Activated CD8-positive, alpha-beta T cell treated with anti-CD3 and anti-CD28 coated beads for 36 hours (primary cell): ENCODE data around the gene ULK2. TPM values are rescaled to one million over a fixed set of nuclear protein-coding genes. Genes with fewer than 3 reads are reported as not detected.

Experiments
- ATAC-seq: fragments of 200-7000 bp; cut with Tn5 transposase; one replicate; pipeline ENCODE4 v1.10.0; 2021; ENCODE audit warnings: mild to moderate bottlenecking, moderate library complexity
- CTCF ChIA-PET: fragments of 350-600 bp; sonication (Branson Sonifier 250); formaldehyde crosslinking; loops from one replicate; lab custom pipeline; 2021; ENCODE audit warnings: antibody characterized with exemption; lab: Charles Lee
- POLR2A ChIA-PET: fragments of 350-600 bp; sonication (Branson Sonifier 250); formaldehyde crosslinking; loops from one replicate; lab custom pipeline; 2021; ENCODE audit warnings: antibody characterized with exemption; lab: Charles Lee
- DNase-seq: peaks from one replicate; pipeline ENCODE4 v3.0.0-alpha.2; 2020
- H3K27ac Mint-ChIP-seq: one replicate; pipeline ENCODE4 v1.8.0; 2021; ENCODE audit warnings: mild to moderate bottlenecking, mixed read lengths
- H3K27me3 Mint-ChIP-seq: one replicate; pipeline ENCODE4 v1.8.0; 2021; ENCODE audit warnings: mixed read lengths
- H3K36me3 Mint-ChIP-seq: one replicate; pipeline ENCODE4 v1.8.0; 2021; ENCODE audit warnings: low read depth, mixed read lengths
- H3K4me1 Mint-ChIP-seq: one replicate; pipeline ENCODE4 v1.8.0; 2021; ENCODE audit warnings: low read depth, mixed read lengths
- H3K4me3 Mint-ChIP-seq: one replicate; pipeline ENCODE4 v1.8.0; 2021; ENCODE audit warnings: mild to moderate bottlenecking, moderate library complexity, mixed read lengths
- H3K9me3 Mint-ChIP-seq: one replicate; pipeline ENCODE4 v1.8.0; 2021; ENCODE audit warnings: mixed read lengths
- CTCF ChIP-seq: fragments of 200-600 bp; IDR thresholded peaks from one replicate; pipeline ENCODE4 v1.8.0; 2022; ENCODE audit warnings: antibody characterized with exemption, mild to moderate bottlenecking
- intact Hi-C: fragments of 100-400 bp; cut with micrococcal nuclease; formaldehyde crosslinking; loops from one replicate; pipeline ENCODE4 v1.10.0; 2022
- total RNA-seq, 2 experiments: library from RNA; stranded (reverse); gene quantifications; one replicate each; pipeline ENCODE4 v1.2.3, GENCODE V29; 2021

Gene ULK2
- total RNA-seq, 2 experiments from 2014 or later, result 6.3 TPM

- CTCF ChIA-PET, result interaction anchor here (1.2 kb wide), 1 partner anchor 15 kb away, joined by 3 read pairs; no protein-coding TSS in a partner anchor
Measured at GRCh38 chr17:19750835-19751234, 116.9 kb downstream of the ULK2 start.

GRCh38 chr17:19750020-19750572 is 117.6 kb downstream of the ULK2 start:
- POLR2A ChIA-PET, result no interaction called here

More at GRCh38 chr17:19750835-19751234, 116.9 kb downstream of the ULK2 start:
- Mint-ChIP-seq H3K9me3 (no peaks in the 10 kb centered on the region), H3K27me3 (peaks cover 12% of the 10 kb centered on the region), H3K4me3 (no peak overlapping the region), H3K4me1 (peaks cover 11% of the 10 kb centered on the region), H3K27ac (no peak overlapping the region), H3K36me3 (no peaks in the 10 kb centered on the region)
- ATAC-seq (no peak), DNase-seq (no peak)
- intact Hi-C loops, result no loop called here
- POLR2A ChIA-PET, result no interaction called here
- no peak for TF ChIP-seq CTCF

GRCh38 chr17:19748807-19749193 is 118.9 kb downstream of the ULK2 start:
- no peak overlapping the region for H3K27ac Mint-ChIP-seq
- no peaks in the 10 kb centered on the region for H3K36me3 Mint-ChIP-seq
- intact Hi-C loops, result loop anchor here (5.0 kb wide), 1 partner anchor 111 kb away; no protein-coding TSS in a partner anchor
- no peak for ATAC-seq
- CTCF ChIA-PET, result interaction anchor here (1.9 kb wide), 1 partner anchor 18 kb away, joined by 6 read pairs; no protein-coding TSS in a partner anchor
- H3K27me3 Mint-ChIP-seq, result peaks cover 8% of the 10 kb centered on the region
- TF ChIP-seq CTCF, result no peak
- H3K9me3 Mint-ChIP-seq, result no peaks in the 10 kb centered on the region
- H3K4me3 Mint-ChIP-seq, result no peak overlapping the region
- peaks cover 2% of the 10 kb centered on the region for H3K4me1 Mint-ChIP-seq
- no peak for DNase-seq
- POLR2A ChIA-PET, result no interaction called here

More at GRCh38 chr17:19750020-19750572, 117.6 kb downstream of the ULK2 start:
- Mint-ChIP-seq H3K27me3 (peaks cover 10% of the 10 kb centered on the region), H3K36me3 (no peaks in the 10 kb centered on the region), H3K4me3 (no peak overlapping the region), H3K4me1 (peaks cover 7% of the 10 kb centered on the region), H3K9me3 (no peaks in the 10 kb centered on the region), H3K27ac (no peak overlapping the region)
- DNase-seq (no peak), ATAC-seq (no peak)
- intact Hi-C loops, result no loop called here
- CTCF ChIA-PET, result interaction anchor here (1.2 to 1.9 kb wide), 2 partner anchors 16 kb away, joined by 3 to 6 read pairs; no protein-coding TSS in a partner anchor
- TF ChIP-seq CTCF, result no peak

- ATAC-seq (no peak), DNase-seq (no peak)
- no peaks in the 10 kb centered on the region for H3K9me3 Mint-ChIP-seq
- H3K4me3 Mint-ChIP-seq, result no peak within 1 kb of the TSS
- ChIA-PET POLR2A (no interaction called here), CTCF (interaction anchor here (1.9 kb wide), 1 partner anchor 18 kb away, joined by 6 read pairs; no protein-coding TSS in a partner anchor)
- intact Hi-C loops, result loop anchor here (5.0 kb wide), 1 partner anchor 111 kb away; no protein-coding TSS in a partner anchor
- no peak for TF ChIP-seq CTCF
- peaks cover 2% of the 10 kb centered on the region for H3K4me1 Mint-ChIP-seq
- H3K27me3 Mint-ChIP-seq, result peaks cover 6% of the 10 kb centered on the region
- H3K36me3 Mint-ChIP-seq, result no peaks in the 10 kb centered on the region
- H3K27ac Mint-ChIP-seq, result no peak within 1 kb of the TSS
Measured at GRCh38 chr17:19747829-19748806, 119.6 kb downstream of the ULK2 start, which contains the start of gene ALDH3A1. Gene ALDH3A1, minus strand, starts transcription at chr17:19748298. Its CDS starts 3,169 bp downstream, at chr17:19745129.
